GM15510 (cell line): ENCODE measurements around the gene NRL.

Experiments used
- POLR2A ChIP-seq: IDR thresholded peaks from 3 replicates; pipeline ENCODE4 v1.6.1; 2011; ENCODE audit warnings: borderline replicate concordance; ENCODE audit not compliant: insufficient read length; ENCODE audit errors: extremely low read depth

NRL gene

DNA sequence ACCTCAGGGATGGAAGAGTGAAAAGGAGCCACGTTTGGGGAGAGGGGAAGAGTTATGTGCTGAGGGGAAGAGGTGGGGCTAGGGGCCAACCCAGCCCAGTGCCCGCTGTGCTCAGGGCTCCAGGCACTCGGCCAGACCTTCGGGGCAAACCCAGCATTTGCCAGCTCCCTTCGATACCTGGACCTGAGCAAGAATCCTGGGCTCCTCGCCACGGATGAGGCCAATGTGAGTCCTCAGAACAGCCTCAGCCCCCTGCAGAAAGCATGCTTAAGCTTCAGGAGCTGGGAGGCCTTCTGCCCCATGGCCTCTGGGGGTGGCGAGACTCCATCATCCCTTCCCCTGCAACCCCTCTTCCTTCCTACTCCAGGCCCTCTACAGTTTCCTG lies 58.0 kb downstream of the NRL start:
- no peak for TF ChIP-seq POLR2A

DNA sequence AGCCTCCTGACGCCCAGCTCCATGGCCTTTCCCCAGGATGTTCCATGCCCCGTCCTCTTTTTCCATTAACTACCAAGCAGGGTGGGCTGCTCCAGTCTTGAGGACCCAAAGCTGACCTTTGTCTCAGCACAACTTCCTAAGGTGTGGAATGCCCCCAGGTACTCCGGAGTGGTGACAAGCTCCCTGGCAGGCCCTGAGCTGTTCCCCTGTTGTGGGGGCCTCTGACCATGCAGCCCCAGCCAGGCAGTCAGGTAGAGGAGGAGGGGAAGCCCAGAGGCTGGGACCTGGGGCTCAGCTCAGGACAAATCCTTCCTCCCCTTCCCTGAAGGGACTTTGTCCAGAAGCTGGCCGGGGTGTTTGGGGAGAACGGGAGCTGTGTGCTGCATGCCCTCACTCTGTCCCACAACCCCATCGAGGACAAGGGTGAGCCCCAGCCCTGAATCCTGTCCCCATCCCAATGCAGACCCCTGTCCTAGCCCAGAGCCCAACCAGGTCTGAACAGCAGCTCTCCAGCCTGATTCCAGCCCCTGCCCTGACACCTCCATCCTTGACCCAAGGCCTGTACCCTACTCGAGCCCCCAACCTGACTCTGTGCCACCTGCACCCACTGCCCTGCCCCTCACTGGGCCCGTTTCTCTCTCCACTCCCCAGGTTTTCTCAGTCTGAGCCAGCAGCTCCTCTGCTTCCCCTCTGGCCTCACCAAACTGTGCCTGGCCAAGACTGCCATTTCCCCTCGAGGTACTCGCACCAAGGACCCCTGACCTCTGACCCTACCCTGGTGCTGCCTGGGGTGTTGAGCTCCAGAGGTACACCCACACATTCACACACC lies 58.6 kb downstream of the NRL start:
- no peak for TF ChIP-seq POLR2A

DNA sequence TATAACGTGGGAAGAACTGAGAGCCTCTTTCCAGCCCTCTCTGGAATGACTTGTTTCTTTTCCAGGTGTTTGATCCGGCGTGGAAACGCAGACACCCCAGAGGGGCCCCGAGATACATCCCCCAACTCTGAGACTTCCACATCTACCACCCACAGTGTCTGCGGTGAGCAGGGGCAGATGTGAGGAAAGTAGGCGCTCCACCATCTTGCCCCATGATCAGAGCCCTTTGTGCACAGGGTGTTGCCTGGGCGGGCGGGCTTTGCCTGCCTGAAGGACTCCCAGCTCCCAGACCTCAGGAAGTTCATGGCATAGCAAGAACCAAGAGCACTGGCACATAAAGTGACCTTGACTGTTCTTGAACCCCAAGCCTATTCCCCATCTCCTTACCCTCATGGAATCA lies 60.1 kb downstream of the NRL start:
- no peak for TF ChIP-seq POLR2A

DNA sequence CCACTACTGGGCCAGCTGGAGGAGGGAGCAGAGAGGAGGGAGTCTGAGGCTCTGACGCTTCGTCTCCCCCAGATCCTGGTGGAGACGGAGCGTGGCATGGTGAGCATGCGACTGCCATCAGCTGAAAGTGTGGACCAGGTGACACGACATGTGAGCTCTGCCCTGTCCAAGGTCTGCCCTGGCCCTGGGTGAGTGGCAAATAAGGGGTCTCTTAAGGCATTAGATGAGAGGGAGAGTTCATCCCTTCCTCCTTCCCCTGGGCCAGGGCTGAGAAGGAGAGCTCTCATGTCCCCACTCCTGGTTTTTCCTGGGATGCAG lies 60.5 kb downstream of the NRL start:
- no peak for TF ChIP-seq POLR2A

DNA sequence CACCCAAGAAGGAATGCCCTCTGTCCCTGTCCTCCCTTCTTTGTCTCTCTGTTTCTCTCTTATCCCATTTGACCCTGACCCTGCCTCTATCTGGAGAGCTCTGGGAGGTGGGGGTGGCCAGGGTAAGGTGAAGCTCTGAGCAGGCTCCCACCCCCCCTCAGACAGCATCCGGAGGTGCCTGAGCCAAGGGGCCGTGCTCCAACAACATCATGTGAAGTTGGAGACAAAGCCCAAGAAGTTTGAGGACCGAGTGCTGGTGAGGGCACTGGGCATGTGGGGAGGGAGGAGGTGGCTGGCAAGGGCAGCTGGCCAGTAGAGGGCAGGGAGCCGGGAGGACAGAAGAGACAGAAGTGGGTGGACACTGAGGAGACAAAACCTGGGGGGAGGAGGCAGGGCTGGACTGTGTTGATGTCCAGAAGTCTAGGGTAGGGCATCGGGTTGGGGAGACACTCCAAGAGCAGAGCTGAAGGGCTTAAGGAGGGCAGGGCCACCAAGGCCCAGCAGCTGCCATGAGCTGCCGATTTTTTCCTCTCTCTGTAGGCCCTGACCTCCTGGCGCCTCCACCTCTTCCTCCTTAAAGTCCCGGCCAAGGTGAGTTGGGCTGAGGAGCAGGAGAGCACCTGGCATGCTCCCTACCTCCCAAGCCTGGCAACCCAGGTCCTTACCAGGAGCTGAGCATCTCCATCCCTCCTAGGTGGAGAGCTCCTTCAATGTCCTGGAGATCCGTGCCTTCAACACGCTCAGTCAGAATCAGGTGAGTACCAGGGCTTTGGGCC lies 61.0 kb downstream of the NRL start:
- no peak for TF ChIP-seq POLR2A

DNA sequence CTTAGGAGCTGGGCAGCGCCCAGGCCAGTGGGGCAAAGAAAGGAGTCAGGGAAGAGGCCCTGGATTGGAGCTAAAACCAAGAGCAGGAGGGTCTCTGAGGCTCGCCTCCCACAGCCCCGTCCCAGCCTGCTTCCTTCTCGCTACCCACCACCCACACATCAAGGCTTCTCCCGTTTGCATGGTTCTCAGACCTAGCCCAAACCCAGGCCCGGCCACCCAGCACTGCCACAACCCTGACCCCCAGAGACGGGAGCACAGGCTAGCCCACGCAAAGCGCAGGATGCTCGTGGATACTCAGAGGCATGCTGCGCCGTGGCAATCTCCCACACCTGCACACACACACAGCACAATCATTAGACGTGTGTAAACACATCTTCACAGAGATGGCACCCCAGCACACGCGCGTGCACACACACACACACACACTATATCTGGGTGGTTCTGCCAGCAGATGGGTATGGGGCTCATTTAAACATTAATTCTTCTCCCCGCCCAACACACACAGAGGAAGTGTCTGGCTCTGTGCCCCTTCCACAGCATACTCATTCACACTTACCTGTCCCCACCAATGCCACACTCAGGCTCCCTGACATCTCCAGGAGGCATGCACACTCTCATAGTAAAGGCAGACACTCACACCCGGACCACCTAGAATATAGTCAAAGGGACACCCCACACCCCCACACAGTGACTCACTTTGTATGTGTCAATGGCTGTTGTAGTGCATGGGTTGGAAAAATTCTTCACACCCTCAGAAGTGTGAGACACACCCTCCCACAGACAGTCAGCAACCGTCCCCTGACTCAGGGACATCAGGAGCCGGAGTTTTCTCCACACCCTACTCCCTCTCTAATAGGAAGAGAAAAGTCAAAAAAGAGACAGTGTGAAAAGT lies 61.8 kb downstream of the NRL start:
- TF ChIP-seq POLR2A: no peak

DNA sequence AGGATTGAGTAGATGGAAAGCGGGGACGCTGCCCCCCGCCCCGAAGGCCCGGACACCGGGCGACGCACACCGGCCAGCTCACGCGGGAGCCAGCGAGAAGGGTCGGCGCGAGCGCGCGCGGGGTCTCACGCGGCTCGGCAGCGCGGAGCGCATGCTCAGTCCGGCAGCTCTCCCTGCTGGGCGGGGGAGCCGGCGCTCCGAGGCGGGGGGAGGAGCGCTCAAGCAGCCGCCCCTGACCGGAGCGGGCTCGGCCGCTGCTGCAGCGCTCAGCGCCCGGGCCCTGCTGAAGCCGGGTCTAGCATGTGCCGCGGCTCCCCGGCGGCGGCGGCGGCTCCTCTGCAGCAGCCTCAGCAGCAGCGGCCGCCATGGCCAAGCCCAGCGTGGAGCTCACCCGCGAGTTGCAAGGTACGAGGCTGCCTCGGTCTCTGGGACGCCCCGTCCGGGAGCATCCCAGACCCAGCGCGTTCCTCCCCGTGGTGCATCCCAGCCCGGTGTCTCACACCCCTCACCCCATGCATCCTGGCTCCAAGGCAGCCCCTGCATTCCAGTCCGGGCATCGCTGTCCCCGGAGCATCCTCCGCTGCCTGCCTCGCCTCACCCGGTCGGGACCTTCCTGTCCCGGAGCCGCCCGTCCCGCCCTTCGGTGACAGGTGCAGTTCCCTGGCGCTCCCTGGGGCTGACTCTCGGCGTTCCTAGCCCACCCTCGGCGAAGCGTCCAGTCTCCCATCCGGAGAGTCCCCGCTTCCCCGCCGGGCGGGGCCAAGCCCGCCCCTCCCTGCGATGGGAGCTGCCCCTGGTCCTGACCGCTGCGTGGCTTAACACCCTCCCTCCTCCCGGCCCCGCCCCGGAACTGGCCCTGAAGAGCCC lies 62.7 kb downstream of the NRL start, which contains the start of gene CARMIL3:
TSS of gene CARMIL3 (plus strand) at position 221 of the 867 bp plus-strand sequence. CDS start at position 366, 145 bp downstream.
- TF ChIP-seq POLR2A: peak; percentile 59

DNA sequence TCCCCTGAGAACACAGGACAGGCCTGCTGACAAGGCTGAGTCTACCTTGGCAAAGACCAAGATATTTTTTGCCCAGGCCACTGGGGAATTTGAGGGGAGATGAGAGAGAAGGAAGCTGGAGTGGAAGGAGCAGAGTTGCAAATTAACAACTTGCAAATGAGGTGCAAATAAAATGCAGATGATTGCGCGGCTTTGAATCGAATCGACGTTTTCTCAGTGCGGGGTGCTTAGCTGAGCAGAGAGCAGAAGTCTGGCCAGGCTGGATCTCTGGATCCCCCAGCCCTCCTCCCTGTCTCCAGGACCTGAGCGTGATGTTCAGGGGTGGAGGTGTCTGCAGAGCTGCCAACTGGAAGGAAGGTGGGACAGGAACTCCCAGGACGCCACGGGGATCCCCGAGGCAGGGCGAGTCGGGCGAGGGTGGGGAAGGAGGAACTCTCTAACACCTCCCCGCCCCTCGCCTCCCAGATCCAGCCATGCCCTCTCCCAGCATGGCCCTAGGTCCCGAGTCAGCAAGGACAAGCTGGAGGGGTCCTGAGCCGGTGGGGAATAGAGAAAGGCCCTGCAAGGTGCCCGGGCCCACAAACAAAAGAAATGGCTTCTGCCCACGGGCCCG lies 63.5 kb downstream of the NRL start:
- TF ChIP-seq POLR2A: no peak

DNA sequence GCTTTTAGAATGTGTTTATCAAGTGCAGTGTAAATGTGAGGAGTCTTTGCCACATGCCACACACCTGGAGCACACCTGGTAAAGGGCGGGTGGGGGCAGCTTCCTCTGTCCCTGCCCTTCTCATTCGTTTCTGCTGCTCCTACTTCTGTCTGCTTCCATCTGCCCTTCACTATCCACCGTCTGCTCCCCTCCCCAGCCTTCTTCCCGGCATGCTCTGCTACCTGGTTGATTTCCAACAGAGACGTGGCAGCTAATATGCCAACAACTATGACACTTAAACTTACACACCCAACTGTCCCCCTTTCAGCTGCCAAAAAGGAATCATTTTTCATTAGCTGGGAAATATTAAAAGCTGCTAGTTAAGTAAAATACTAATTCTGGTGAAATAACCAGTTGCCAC lies 72.0 kb downstream of the NRL start:
- TF ChIP-seq POLR2A: no peak

DNA sequence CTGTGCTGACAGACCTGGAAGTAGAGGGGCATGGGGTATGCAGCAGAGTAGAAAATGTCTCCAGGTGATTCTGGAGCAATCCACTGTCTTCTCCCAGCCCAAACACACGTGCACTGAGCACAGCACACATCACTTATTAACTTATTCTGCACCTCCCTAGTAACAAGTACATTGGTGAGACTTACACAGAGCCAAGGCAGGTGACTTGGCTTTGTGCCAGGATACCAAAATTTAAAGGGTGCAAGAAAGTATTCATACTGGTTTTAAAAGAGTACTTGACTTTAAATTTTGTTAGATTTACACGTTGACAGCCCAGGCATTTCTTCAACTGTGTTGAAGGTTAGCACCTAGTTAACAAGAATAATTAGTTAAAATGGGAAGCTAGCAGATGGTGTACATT lies 74.1 kb downstream of the NRL start:
- no peak for TF ChIP-seq POLR2A

DNA sequence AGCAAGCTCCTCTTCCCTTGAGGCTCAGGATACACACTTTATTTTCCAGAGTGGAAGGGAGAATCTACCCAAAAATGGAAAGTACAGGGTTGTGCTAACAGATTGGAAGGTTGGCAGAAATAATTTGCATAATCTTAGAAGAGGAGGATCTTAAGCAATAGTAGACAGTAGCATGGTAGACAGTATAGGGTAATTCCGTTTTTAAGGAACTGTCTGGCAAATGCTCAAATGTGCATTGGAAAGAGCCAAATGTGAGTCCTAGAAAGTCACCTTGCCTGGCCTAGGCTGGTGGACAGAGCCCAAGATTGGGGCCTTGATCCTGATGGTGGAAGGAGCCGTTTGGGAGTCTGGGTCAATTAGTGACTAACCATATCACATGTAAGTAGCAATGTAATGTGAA lies 76.1 kb downstream of the NRL start:
- TF ChIP-seq POLR2A: no peak

DNA sequence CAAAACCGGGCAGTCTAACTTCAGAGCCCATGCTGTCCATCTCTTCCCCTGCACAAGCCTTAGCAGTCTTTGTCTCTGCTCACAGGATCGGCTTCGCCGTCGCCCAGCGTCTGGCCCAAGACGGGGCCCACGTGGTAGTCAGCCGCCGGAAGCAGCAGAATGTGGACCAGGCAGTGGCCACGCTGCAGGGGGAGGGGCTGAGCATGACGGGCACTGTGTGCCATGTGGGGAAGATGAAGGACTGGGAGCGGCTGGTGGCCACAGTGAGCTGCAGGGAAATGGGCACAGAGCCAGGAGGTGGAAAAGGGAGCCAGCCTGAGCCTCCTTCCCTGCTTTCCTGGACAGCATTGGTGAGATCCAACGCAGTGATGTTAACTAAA lies 77.1 kb downstream of the NRL start:
- TF ChIP-seq POLR2A: no peak

DNA sequence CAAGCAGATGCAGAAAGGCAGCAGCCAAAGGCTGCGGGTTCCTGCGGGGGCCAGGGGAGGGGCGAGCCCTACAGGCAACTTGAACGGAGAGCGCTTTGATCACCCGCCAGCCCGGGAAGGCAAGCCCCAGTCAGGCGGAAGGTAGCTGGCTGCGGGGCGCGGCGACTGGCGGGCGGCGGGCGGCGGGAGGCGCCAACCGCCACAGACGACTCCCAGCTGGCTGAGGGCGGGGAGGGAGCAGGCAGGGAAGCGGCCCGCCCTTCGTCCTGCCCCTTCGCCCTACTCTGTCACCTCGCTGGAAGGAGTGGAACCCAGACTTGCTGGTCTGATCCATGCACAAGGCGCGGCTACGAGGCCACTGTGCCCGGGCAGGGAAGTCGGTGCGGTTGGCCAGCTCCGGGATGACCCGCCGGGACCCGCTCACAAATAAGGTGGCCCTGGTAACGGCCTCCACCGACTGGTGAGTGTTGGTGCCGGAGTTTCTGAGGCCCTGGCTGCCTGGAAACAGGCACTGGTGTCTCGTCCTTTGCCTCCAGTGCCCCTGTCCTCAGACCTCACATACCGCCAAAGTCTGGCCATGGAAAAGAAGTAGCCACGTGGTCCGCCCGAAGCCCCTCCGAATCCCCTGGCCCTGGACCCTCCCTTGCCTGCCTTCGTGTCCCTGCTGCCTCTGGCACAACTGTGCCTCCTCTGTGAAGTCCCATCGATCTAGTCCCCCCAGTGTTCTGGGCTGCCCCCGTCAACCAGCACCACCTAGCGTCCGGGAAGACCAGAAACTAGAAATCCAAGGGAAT lies 78.4 kb downstream of the NRL start:
- TF ChIP-seq POLR2A: peak; percentile 31
